Activated B cell treated with CpG ODN at 0.5 μM for 24 hours (primary cell): ENCODE measurements around the gene MYL11. TPM values are rescaled to one million over a fixed set of nuclear protein-coding genes. Genes with fewer than 3 reads are reported as not detected.

Experiments
- ATAC-seq: fragments of 200-7000 bp; cut with Tn5 transposase; one replicate; pipeline ENCODE4 v1.10.0; 2021; ENCODE audit warnings: low read depth, mild to moderate bottlenecking, moderate library complexity
- CTCF ChIA-PET: fragments of 350-600 bp; sonication (Branson Sonifier 250); formaldehyde crosslinking; loops from one replicate; lab custom pipeline; 2021; ENCODE audit warnings: antibody characterized with exemption; lab: Charles Lee
- POLR2A ChIA-PET: fragments of 350-600 bp; sonication (Branson Sonifier 250); formaldehyde crosslinking; loops from one replicate; lab custom pipeline; 2021; ENCODE audit warnings: antibody characterized with exemption; lab: Charles Lee
- DNase-seq: peaks from one replicate; pipeline ENCODE4 v3.0.0; 2022
- H3K27ac Mint-ChIP-seq: one replicate; pipeline ENCODE4 v1.8.0; 2020; ENCODE audit warnings: mixed read lengths
- H3K27me3 Mint-ChIP-seq: one replicate; pipeline ENCODE4 v1.8.0; 2021; ENCODE audit warnings: mixed read lengths
- H3K36me3 Mint-ChIP-seq: one replicate; pipeline ENCODE4 v1.8.0; 2021; ENCODE audit warnings: low read depth, mixed read lengths
- H3K4me1 Mint-ChIP-seq: one replicate; pipeline ENCODE4 v1.8.0; 2021; ENCODE audit warnings: mixed read lengths
- H3K4me3 Mint-ChIP-seq: one replicate; pipeline ENCODE4 v1.8.0; 2020; ENCODE audit warnings: mild to moderate bottlenecking, mixed read lengths
- H3K9me3 Mint-ChIP-seq: one replicate; pipeline ENCODE4 v1.8.0; 2020; ENCODE audit warnings: mixed read lengths
- intact Hi-C: fragments of 100-400 bp; cut with micrococcal nuclease; formaldehyde crosslinking; loops from one replicate; pipeline ENCODE4 v1.15.1; 2024
- total RNA-seq: library from RNA; stranded (reverse); gene quantifications from 2 replicates; pipeline ENCODE4 v1.2.3, GENCODE V29; 2022
- TF ChIP-seq, protein P1 (sequence below): fragments of 200-600 bp; IDR thresholded peaks from one replicate; pipeline ENCODE4 v1.8.0; 2022; ENCODE audit warnings: antibody characterized with exemption, mild to moderate bottlenecking

Gene MYL11
- total RNA-seq, 1 donor from 2014 or later, result not detected

DNA sequence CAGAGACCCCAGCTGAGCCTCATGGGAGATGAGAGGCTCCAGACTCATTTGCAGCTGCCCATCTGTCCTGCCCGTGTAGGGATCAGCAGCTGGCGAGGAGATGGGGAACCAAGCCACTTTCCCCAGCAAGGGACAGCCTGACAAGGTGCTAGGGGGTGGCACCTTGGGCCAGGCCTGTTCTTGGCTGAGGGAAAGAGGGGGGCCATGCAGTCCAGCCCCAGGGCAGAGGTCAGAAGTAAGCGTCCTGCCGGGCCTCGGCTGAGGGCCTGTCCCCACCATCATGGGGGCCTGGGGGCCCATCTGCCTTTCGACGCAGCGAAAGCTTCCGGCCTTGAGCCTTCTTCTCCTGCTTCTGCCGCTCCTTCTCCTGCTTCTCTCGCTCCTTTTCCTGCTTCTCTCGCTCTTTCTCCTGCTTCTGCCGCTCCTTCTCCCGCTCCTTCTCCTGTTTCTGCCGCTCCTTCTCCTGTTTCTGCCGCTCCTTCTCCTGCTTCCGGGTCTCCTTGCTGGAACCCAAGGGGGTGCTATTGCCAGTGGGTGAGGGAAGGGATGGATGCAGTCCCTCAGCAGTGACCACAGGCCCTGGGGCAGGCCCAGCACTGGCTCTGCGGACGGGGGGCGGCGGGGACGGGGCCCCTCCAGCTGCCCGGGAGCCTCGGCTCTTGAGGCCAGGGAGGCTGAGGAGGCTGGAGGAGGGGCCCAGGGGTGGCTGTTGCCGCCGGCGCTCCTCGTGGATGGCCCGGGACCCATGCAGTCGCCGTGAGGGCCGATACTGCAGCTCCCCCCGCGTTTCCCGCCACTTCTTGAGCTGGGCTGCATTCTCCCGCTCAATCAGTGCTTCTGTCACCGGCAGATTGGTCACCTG is 16.7 kb upstream of the MYL11 start:
- no peak overlapping the region for H3K27ac Mint-ChIP-seq
- intact Hi-C loops, result no loop called here
- H3K4me3 Mint-ChIP-seq, result no peak overlapping the region
- TF ChIP-seq, protein P1, sequence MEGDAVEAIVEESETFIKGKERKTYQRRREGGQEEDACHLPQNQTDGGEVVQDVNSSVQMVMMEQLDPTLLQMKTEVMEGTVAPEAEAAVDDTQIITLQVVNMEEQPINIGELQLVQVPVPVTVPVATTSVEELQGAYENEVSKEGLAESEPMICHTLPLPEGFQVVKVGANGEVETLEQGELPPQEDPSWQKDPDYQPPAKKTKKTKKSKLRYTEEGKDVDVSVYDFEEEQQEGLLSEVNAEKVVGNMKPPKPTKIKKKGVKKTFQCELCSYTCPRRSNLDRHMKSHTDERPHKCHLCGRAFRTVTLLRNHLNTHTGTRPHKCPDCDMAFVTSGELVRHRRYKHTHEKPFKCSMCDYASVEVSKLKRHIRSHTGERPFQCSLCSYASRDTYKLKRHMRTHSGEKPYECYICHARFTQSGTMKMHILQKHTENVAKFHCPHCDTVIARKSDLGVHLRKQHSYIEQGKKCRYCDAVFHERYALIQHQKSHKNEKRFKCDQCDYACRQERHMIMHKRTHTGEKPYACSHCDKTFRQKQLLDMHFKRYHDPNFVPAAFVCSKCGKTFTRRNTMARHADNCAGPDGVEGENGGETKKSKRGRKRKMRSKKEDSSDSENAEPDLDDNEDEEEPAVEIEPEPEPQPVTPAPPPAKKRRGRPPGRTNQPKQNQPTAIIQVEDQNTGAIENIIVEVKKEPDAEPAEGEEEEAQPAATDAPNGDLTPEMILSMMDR, result no peak
- no peaks in the 10 kb centered on the region for H3K27me3 Mint-ChIP-seq
- no peaks in the 10 kb centered on the region for H3K9me3 Mint-ChIP-seq
- ChIA-PET CTCF (no interaction called here), POLR2A (interaction anchor here (4.5 kb wide), 1 partner anchor 12 kb away, joined by 36 read pairs; the partner anchor contains the start of gene TBC1D10B)
- DNase-seq (no peak), ATAC-seq (no peak)
- H3K4me1 Mint-ChIP-seq, result peaks cover 34% of the 10 kb centered on the region
- H3K36me3 Mint-ChIP-seq, result peaks cover 68% of the 10 kb centered on the region

DNA sequence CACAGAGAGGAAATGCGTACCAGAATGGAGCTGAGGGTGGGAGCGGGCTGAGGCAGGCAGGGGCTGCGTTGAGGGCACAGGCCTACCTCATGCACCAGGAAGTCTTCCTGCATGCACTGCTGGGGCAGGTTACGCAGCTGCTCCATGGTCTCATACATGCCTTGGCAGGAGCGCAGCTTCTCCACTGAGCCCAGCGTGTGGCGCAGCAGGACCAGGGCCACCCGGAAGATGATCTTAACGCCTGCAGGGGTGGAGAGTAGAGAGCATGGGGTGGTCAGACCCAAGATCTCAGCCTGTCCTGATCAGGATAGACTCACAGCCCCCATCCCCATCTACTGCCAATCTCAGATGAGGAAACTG is 16.0 kb upstream of the MYL11 start:
- no peak for ATAC-seq
- TF ChIP-seq, protein P1, result no peak
- intact Hi-C loops, result no loop called here
- H3K9me3 Mint-ChIP-seq, result no peaks in the 10 kb centered on the region
- H3K36me3 Mint-ChIP-seq, result peaks cover 69% of the 10 kb centered on the region
- H3K27me3 Mint-ChIP-seq, result no peaks in the 10 kb centered on the region
- no peak for DNase-seq
- peaks cover 31% of the 10 kb centered on the region for H3K4me1 Mint-ChIP-seq
- CTCF ChIA-PET, result no interaction called here
- no peak overlapping the region for H3K4me3 Mint-ChIP-seq
- POLR2A ChIA-PET, result no interaction called here
- H3K27ac Mint-ChIP-seq, result no peak overlapping the region

DNA sequence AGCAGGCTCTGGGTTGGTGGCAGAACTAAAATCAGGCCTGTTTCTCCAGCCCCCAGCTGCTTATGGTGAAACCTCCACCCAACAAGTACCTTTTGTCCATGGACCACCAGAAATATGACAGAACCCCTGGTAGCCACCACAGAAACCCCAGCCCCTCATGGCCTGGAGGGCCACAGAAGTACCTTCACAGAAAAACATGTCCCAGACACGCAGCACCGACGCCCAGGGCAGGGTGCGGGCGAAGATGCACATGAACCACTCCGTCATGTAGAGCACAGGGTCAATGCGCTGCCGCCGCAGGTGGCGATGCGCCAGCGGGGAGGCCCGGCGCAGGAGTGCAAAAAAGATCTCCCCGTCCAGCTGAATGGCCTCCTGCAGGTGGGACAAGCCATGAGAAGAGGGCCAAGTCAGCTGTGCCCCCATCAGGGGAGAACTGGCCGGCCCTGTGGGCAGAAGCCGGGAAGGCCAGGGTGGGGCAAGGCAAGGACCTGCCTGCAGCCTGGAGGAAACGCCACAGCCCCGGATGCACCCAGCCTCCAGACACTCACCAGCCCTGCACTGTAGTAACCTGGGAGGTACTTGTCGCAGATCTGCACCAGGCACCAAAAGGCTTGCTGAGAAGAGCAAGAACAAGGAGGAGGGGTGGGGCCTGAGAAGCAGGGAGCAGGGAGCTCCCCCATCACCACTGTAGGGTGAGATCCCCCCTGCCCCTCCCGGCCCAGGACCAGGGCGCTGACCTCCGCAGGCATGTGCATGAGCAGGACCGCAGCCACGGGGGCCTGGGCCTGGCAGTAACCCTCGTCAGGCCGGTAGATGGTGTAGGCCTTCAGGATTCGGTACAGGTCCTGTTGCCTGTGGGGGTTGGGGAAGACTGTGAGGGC is 15.4 kb upstream of the MYL11 start:
- no peak overlapping the region for H3K4me3 Mint-ChIP-seq
- ATAC-seq, result no peak
- TF ChIP-seq, protein P1, result no peak
- POLR2A ChIA-PET, result interaction anchor here (0.6 kb wide), 1 partner anchor 824 kb away, joined by 3 read pairs; no protein-coding TSS in a partner anchor
- no peak overlapping the region for H3K27ac Mint-ChIP-seq
- H3K9me3 Mint-ChIP-seq, result no peaks in the 10 kb centered on the region
- DNase-seq, result no peak
- peaks cover 24% of the 10 kb centered on the region for H3K4me1 Mint-ChIP-seq
- H3K36me3 Mint-ChIP-seq, result peaks cover 68% of the 10 kb centered on the region
- no peaks in the 10 kb centered on the region for H3K27me3 Mint-ChIP-seq
- CTCF ChIA-PET, result no interaction called here
- intact Hi-C loops, result no loop called here

DNA sequence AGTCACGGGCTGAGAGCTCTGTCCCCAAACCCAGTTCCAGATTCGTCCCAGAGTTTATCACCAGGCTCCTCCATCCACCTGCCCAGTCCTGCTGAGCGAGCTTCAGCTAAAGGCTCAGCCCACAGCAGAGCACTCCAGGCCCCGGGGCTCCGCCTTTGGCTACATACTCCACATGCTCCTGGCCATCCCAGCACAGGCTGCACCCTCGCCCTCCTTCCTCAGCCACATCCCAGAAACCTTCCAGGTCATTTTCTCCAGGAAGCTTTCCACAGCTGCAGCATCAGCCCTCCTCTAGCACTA is 14.8 kb upstream of the MYL11 start:
- Mint-ChIP-seq H3K36me3 (peaks cover 69% of the 10 kb centered on the region), H3K27me3 (no peaks in the 10 kb centered on the region), H3K4me3 (no peak overlapping the region), H3K4me1 (peaks cover 19% of the 10 kb centered on the region), H3K9me3 (no peaks in the 10 kb centered on the region), H3K27ac (no peak overlapping the region)
- ChIA-PET CTCF (no interaction called here), POLR2A (interaction anchor here (0.6 to 1.1 kb wide), 2 partner anchors 18 to 823 kb away, joined by 3 read pairs; no protein-coding TSS in a partner anchor)
- TF ChIP-seq, protein P1, result no peak
- intact Hi-C loops, result no loop called here
- DNase-seq (no peak), ATAC-seq (no peak)

- H3K27me3 Mint-ChIP-seq, result no peaks in the 10 kb centered on the region
- CTCF ChIA-PET, result no interaction called here
- intact Hi-C loops, result no loop called here
- H3K27ac Mint-ChIP-seq, result no peak overlapping the region
- H3K4me1 Mint-ChIP-seq, result peaks cover 9% of the 10 kb centered on the region
- DNase-seq, result no peak
- POLR2A ChIA-PET, result no interaction called here
- H3K4me3 Mint-ChIP-seq, result no peak overlapping the region
- H3K9me3 Mint-ChIP-seq, result no peaks in the 10 kb centered on the region
- H3K36me3 Mint-ChIP-seq, result peaks cover 74% of the 10 kb centered on the region
- ATAC-seq, result no peak
- TF ChIP-seq, protein P1, result no peak
Observed at GRCh38 chr16:30361180-30361579, 13.4 kb upstream of the MYL11 start.
